Liver (tissue), 9 donors: ENCODE results near the gene RNF217. TPM values are rescaled to one million over a fixed set of nuclear protein-coding genes. Genes with fewer than 3 reads are reported as not detected.

Experiments
- DNase-seq: peaks from one replicate; pipeline ENCODE4 v3.0.0-alpha.2; 2017; ENCODE audit warnings: low spot score
- H3K27ac ChIP-seq, 2 donors: one replicate each; pipeline ENCODE4 v1.7.0; 2013; ENCODE audit warnings: inconsistent platforms in 2 of 2, low read length in 2 of 2, control low read depth in 1 of 2, low read depth in 1 of 2, mild to moderate bottlenecking in 1 of 2
- H3K27me3 ChIP-seq, 4 donors: one replicate each; pipeline versions ENCODE4 v1.6.1 to v1.7.0; 2013; ENCODE audit warnings: low read length in 3 of 4, inconsistent platforms in 1 of 4, mild to moderate bottlenecking in 1 of 4, moderate library complexity in 1 of 4; ENCODE audit not compliant: control insufficient read depth in 4 of 4, insufficient read depth in 4 of 4
- H3K36me3 ChIP-seq, 4 donors: one replicate each; pipeline versions ENCODE4 v1.6.1 to v1.7.0; 2013; ENCODE audit warnings: low read length in 3 of 4, mild to moderate bottlenecking in 3 of 4, low read depth in 1 of 4, moderate library complexity in 1 of 4; ENCODE audit not compliant: control insufficient read depth in 4 of 4, insufficient read depth in 3 of 4
- H3K4me1 ChIP-seq, 4 donors: one replicate each; pipeline versions ENCODE4 v1.6.1 to v1.7.0; 2013; ENCODE audit warnings: low read length in 3 of 4, mild to moderate bottlenecking in 3 of 4, moderate library complexity in 1 of 4; ENCODE audit not compliant: control insufficient read depth in 4 of 4, insufficient read depth in 4 of 4
- H3K4me3 ChIP-seq, 3 donors: one replicate each; pipeline versions ENCODE4 v1.6.1 to v1.7.0; 2013; ENCODE audit warnings: low read length in 3 of 3, control low read depth in 1 of 3, low read depth in 1 of 3, mild to moderate bottlenecking in 1 of 3
- H3K9ac ChIP-seq, 2 donors: one replicate each; pipeline ENCODE4 v1.7.0; 2013; ENCODE audit warnings: low read length in 2 of 2, mild to moderate bottlenecking in 2 of 2, moderate library complexity in 2 of 2, control low read depth in 1 of 2, low read depth in 1 of 2
- H3K9me3 ChIP-seq, 4 donors: one replicate each; pipeline versions ENCODE4 v1.6.1 to v1.7.0; 2013; ENCODE audit warnings: low read length in 3 of 4; ENCODE audit not compliant: control insufficient read depth in 4 of 4
- EGR1 ChIP-seq, 2 donors: IDR thresholded peaks; 2 replicates each; pipeline ENCODE4 v1.6.1; 2016 to 2018; ENCODE audit warnings: antibody characterized with exemption in 2 of 2, low read depth in 2 of 2
- FOXA1 ChIP-seq: IDR thresholded peaks from 2 replicates; pipeline ENCODE4 v1.6.1; 2016; ENCODE audit warnings: antibody characterized with exemption
- FOXA2 ChIP-seq: IDR thresholded peaks from 2 replicates; pipeline ENCODE4 v1.6.1; 2016; ENCODE audit warnings: antibody characterized with exemption
- GABPA ChIP-seq, 2 donors: IDR thresholded peaks in 1 of 2; conservative IDR thresholded peaks in 1 of 2; 2 replicates each; pipeline ENCODE4 v1.6.1; 2016; ENCODE audit warnings: antibody characterized with exemption in 2 of 2, mild to moderate bottlenecking in 1 of 2, moderate library complexity in 1 of 2
- HNF4A ChIP-seq, 2 donors: conservative IDR thresholded peaks; 2 replicates each; pipeline ENCODE4 v1.6.1; 2016; ENCODE audit warnings: antibody characterized with exemption in 2 of 2, mild to moderate bottlenecking in 2 of 2
- HNF4G ChIP-seq: IDR thresholded peaks from 2 replicates; pipeline ENCODE4 v1.6.1; 2016; ENCODE audit warnings: antibody characterized with exemption
- JUND ChIP-seq, 2 donors: IDR thresholded peaks; 2 replicates each; pipeline ENCODE4 v1.6.1; 2016; ENCODE audit warnings: antibody characterized with exemption in 2 of 2
- NR2F2 ChIP-seq: IDR thresholded peaks from 2 replicates; pipeline ENCODE4 v1.6.1; 2016; ENCODE audit warnings: antibody characterized with exemption
- RAD21 ChIP-seq, 2 donors: IDR thresholded peaks; 2 replicates each; pipeline ENCODE4 v1.6.1; 2016; ENCODE audit warnings: antibody characterized with exemption in 2 of 2, mild to moderate bottlenecking in 2 of 2
- RXRA ChIP-seq, 2 donors: IDR thresholded peaks; 2 replicates each; pipeline ENCODE4 v1.6.1; 2017 to 2018; ENCODE audit warnings: antibody characterized with exemption in 2 of 2, mild to moderate bottlenecking in 1 of 2
- SP1 ChIP-seq: IDR thresholded peaks from 2 replicates; pipeline ENCODE4 v1.6.1; 2018; ENCODE audit warnings: antibody characterized with exemption, mild to moderate bottlenecking
- TAF1 ChIP-seq: conservative IDR thresholded peaks from 2 replicates; pipeline ENCODE4 v1.6.1; 2016; ENCODE audit warnings: antibody characterized with exemption, mild to moderate bottlenecking
- YY1 ChIP-seq: IDR thresholded peaks from 2 replicates; pipeline ENCODE4 v1.6.1; 2016; ENCODE audit warnings: antibody characterized with exemption, mild to moderate bottlenecking
- WGBS: extraction: QIAGEN DNeasy Blood & Tissue Kit; methylation state at CpG from one replicate; pipeline ENCODE4 v1.1.7; 2013; 5-methylcytosine and 5-hydroxymethylcytosine counted together
- polyA plus RNA-seq, 2 donors: library from polyadenylated mRNA; stranded (reverse) in 1 of 2; unstranded in 1 of 2; fragments of 200-250 nt in 1 of 2; fragments of >200 nt in 1 of 2; fragmentation: Nextera tagmentation in 1 of 2; extraction: Ambion mirVana in 1 of 2; gene quantifications; one replicate each; pipeline versions ENCODE4 v1.2.1 to v1.2.3, GENCODE V29; 2013 to 2015
- total RNA-seq, 2 donors: library from RNA; depleted of rRNA; stranded (reverse); fragments of >200 nt; gene quantifications; one replicate each; pipeline ENCODE4 v1.2.3, GENCODE V29; 2014
- TF ChIP-seq, protein P1 (sequence below): IDR thresholded peaks from 2 replicates; pipeline ENCODE4 v1.6.1; 2016; ENCODE audit warnings: antibody characterized with exemption, mild to moderate bottlenecking
- TF ChIP-seq, protein P2 (sequence below): fragments of 150-350 bp; IDR thresholded peaks from 2 replicates; pipeline ENCODE4 v1.5.1; 2017; ENCODE audit warnings: improper control_type of control experiment, low read depth, low read length; ENCODE audit not compliant: missing input control
- TF ChIP-seq, protein P3 (sequence below): IDR thresholded peaks from 2 replicates; pipeline ENCODE4 v1.6.1; 2016; ENCODE audit warnings: antibody characterized with exemption
- donor health status: healthy.
- donor health status: healthy.
- donor health status: healthy.
- donor health status: healthy.
- donor health status: healthy.

Gene RNF217
- total and polyA plus RNA-seq, 4 donors = 2.3 to 18.3 (median 4.1) TPM

DNA sequence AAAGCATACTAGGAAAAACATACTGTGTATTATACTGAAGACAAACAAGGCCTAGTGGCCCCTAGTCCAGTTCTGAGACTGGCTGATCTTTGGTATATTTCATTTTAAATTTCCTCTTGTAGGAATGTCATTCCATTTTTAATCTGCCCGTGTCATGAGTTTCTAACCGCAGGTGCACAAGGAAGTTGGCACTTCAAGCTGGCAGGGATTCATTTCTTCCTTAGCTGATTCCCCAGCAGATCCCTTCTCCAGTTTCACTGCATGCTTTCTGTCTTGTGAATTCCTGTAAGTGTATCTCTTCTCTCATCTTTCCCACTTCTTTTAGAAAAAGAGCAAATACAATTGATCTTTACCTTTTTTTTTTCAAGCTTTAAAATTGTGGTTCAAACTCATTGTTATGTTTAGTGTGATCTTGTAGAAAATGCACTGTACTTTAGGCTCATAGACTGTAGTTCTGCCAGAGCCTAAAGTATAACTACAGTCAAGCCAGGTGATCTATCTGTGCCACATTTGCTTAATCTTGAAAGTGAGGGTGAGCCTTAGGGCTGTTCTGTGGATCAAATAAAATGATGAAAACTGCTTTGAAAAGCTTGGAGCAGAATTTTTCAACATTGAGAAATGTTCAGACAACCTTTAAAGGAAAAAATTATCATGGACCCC lies 37.0 kb downstream of the RNF217 start:
- no peak overlapping the region for H3K9ac ChIP-seq
- TF ChIP-seq GABPA (IDR thresholded peaks at IDR 0.05 in 1 of 2, conservative IDR thresholded peaks at IDR 0.05 in 1 of 2) = no peak
- peak in 1 of 2 donors; percentile 5 for TF ChIP-seq HNF4A (conservative IDR thresholded peaks at IDR 0.05)
- no peak for DNase-seq
- H3K27ac ChIP-seq = no peak overlapping the region
- no peaks in the 10 kb centered on the region for H3K36me3 ChIP-seq
- H3K27me3 ChIP-seq = no peaks in the 10 kb centered on the region
- H3K4me3 ChIP-seq = no peak overlapping the region
- H3K9me3 ChIP-seq = no peaks in the 10 kb centered on the region
- WGBS = 18% methylated on average over 2 of the region's 2 CpGs
- H3K4me1 ChIP-seq = peaks cover 0 to 14% (median 3%) of the 10 kb centered on the region in 4 donors

DNA sequence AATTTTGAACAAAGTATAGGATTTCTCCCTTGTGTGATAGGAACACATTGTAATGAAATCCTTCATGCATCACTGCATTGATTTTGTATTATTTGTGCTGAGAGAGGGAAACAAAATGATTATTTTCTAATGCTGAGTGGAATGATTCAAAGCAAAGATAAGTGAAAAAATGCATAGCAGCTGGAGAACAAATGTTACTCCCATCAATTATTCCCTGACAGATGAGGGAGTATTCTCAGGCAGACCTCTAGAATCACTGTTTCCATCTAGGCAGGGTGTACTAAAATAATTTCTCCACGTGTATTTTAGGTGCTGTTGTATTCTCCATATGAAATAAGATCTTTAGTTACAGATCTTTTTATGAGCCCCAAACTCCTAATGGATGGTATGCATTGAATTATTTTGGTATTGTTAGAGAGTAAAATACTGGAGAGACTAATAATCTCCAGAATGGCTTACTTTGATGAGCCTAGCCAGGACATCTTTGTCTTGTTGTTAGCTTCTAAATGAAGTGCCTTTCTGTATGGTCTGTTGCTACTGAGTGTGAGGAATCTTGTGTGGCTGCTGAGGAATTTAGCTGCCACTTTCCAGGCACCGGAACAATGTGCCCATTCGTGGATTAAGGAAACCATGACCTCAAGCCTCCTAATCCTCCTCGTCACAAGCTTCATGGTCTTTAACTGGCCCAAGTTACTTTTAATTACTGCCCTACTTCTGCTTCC lies 39.6 kb downstream of the RNF217 start:
- peaks cover 0 to 4% (median 2%) of the 10 kb centered on the region in 4 donors for H3K4me1 ChIP-seq
- no peak for TF ChIP-seq YY1
- no peak for TF ChIP-seq FOXA1
- no peak for TF ChIP-seq SP1
- no peak for TF ChIP-seq TAF1
- no peak for TF ChIP-seq NR2F2
- TF ChIP-seq, protein P1, sequence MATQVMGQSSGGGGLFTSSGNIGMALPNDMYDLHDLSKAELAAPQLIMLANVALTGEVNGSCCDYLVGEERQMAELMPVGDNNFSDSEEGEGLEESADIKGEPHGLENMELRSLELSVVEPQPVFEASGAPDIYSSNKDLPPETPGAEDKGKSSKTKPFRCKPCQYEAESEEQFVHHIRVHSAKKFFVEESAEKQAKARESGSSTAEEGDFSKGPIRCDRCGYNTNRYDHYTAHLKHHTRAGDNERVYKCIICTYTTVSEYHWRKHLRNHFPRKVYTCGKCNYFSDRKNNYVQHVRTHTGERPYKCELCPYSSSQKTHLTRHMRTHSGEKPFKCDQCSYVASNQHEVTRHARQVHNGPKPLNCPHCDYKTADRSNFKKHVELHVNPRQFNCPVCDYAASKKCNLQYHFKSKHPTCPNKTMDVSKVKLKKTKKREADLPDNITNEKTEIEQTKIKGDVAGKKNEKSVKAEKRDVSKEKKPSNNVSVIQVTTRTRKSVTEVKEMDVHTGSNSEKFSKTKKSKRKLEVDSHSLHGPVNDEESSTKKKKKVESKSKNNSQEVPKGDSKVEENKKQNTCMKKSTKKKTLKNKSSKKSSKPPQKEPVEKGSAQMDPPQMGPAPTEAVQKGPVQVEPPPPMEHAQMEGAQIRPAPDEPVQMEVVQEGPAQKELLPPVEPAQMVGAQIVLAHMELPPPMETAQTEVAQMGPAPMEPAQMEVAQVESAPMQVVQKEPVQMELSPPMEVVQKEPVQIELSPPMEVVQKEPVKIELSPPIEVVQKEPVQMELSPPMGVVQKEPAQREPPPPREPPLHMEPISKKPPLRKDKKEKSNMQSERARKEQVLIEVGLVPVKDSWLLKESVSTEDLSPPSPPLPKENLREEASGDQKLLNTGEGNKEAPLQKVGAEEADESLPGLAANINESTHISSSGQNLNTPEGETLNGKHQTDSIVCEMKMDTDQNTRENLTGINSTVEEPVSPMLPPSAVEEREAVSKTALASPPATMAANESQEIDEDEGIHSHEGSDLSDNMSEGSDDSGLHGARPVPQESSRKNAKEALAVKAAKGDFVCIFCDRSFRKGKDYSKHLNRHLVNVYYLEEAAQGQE = no peak
- TF ChIP-seq RXRA (IDR thresholded peaks at IDR 0.05) = no peak
- no peak for TF ChIP-seq EGR1 (IDR thresholded peaks at IDR 0.05; ENCODE audit: low read depth in 2 of 2)
- TF ChIP-seq HNF4G = no peak
- no peak overlapping the region for H3K9ac ChIP-seq
- peak overlapping the region in 1 of 3 donors; percentile 0 for H3K4me3 ChIP-seq
- H3K36me3 ChIP-seq = no peaks in the 10 kb centered on the region
- no peaks in the 10 kb centered on the region for H3K27me3 ChIP-seq
- DNase-seq = no peak
- H3K9me3 ChIP-seq = no peaks in the 10 kb centered on the region
- no peak overlapping the region for H3K27ac ChIP-seq
- 65% methylated on average over 4 of the region's 4 CpGs for WGBS

DNA sequence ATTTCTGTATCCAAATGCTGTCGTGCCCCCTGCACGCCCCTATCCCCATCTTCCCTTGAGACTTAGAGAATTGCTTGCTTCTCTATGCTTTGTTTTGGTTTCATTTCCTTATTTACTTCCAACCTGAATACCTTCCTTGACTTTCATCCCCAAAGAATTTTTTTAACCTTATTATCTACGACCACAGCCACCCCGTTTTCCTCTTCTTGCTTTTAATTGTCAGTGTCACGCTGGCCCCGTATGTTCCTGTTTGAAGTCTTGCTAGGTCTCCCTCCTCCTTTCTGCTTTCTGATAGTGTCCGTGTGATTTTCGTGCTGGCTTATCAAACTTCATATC lies 40.1 kb downstream of the RNF217 start:
- 76% methylated on average over 8 of the region's 8 CpGs for WGBS
- Histone ChIP-seq H3K4me3 (peak overlapping the region in 1 of 3 donors; percentile 0), H3K27me3 (no peaks in the 10 kb centered on the region), H3K36me3 (no peaks in the 10 kb centered on the region), H3K27ac (no peak overlapping the region), H3K9ac (no peak overlapping the region), H3K9me3 (no peaks in the 10 kb centered on the region), H3K4me1 (peaks cover 0 to 4% (median 2%) of the 10 kb centered on the region in 4 donors)
- no peak for DNase-seq
- no peak for TF ChIP-seq FOXA2
- TF ChIP-seq NR2F2 = no peak
- TF ChIP-seq, protein P2, sequence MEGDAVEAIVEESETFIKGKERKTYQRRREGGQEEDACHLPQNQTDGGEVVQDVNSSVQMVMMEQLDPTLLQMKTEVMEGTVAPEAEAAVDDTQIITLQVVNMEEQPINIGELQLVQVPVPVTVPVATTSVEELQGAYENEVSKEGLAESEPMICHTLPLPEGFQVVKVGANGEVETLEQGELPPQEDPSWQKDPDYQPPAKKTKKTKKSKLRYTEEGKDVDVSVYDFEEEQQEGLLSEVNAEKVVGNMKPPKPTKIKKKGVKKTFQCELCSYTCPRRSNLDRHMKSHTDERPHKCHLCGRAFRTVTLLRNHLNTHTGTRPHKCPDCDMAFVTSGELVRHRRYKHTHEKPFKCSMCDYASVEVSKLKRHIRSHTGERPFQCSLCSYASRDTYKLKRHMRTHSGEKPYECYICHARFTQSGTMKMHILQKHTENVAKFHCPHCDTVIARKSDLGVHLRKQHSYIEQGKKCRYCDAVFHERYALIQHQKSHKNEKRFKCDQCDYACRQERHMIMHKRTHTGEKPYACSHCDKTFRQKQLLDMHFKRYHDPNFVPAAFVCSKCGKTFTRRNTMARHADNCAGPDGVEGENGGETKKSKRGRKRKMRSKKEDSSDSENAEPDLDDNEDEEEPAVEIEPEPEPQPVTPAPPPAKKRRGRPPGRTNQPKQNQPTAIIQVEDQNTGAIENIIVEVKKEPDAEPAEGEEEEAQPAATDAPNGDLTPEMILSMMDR = no peak
- TF ChIP-seq RAD21 (IDR thresholded peaks at IDR 0.05) = no peak
- TF ChIP-seq, protein P3, sequence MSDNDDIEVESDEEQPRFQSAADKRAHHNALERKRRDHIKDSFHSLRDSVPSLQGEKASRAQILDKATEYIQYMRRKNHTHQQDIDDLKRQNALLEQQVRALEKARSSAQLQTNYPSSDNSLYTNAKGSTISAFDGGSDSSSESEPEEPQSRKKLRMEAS = no peak
- no peak for TF ChIP-seq FOXA1
- no peak for TF ChIP-seq TAF1
- TF ChIP-seq GABPA (IDR thresholded peaks at IDR 0.05 in 1 of 2, conservative IDR thresholded peaks at IDR 0.05 in 1 of 2) = no peak
- no peak for TF ChIP-seq EGR1 (IDR thresholded peaks at IDR 0.05; ENCODE audit: low read depth in 2 of 2)
- TF ChIP-seq YY1 = no peak
- TF ChIP-seq HNF4G = no peak
- no peak for TF ChIP-seq SP1
- TF ChIP-seq JUND (IDR thresholded peaks at IDR 0.05) = no peak
- no peak for TF ChIP-seq HNF4A (conservative IDR thresholded peaks at IDR 0.05)
- TF ChIP-seq, protein P1 = no peak
- no peak for TF ChIP-seq RXRA (IDR thresholded peaks at IDR 0.05)
